K562 (cell line): Measurements from ENCODE around the gene TDRD3. TPM values are rescaled to one million over a fixed set of nuclear protein-coding genes. Genes with fewer than 3 reads are reported as not detected.
A peak's percentile ranks its signal among the peaks of the same experiment; 100 is the strongest.

Experiments
- ATAC-seq: fragments of 200-7000 bp; cut with Tn5 transposase; 3 replicates; pipeline ENCODE4 v1.9.1; 2020; ENCODE audit warnings: moderate library complexity
- BruUV-seq: library from RNA; stranded (reverse); fragments of 400-500 nt; replicated peaks from 2 replicates; lab custom pipeline; 2021; lab: Mats Ljungman, UMichigan
- CTCF ChIA-PET: fragments of 300-600 bp; formaldehyde crosslinking; extraction: SDS; loops from one replicate; lab custom pipeline; 2021; ENCODE audit warnings: low intra/inter-chr PET ratio; lab: Yijun Ruan, JAX
- POLR2A ChIA-PET: fragments of 300-600, 350-650 bp; sonication (Branson Sonifier 250); formaldehyde crosslinking; extraction: SDS; loops from one replicate; lab custom pipeline; 2021; ENCODE audit warnings: antibody characterized with exemption, inconsistent platforms; lab: Yijun Ruan, JAX
- DNase-seq, 4 experiments: peaks; one replicate each; pipeline versions ENCODE4 v3.0.0 to v3.0.0-alpha.2; 2011 to 2018; ENCODE audit warnings: low spot score in 3 of 4, mixed read lengths in 3 of 4; ENCODE audit errors: extremely low read depth in 1 of 4
- FAIRE-seq: peaks from 2 replicates; lab custom pipeline; 2011; peaks lifted over from hg19 to GRCh38; lab: Jason Lieb, UNC
- H2AFZ ChIP-seq: 2 replicates; pipeline ENCODE4 v1.6.0; 2011; ENCODE audit warnings: low read depth, low read length, control low read depth, inconsistent platforms
- H3K27ac ChIP-seq: fragments of 200-600 bp; 3 replicates; pipeline ENCODE4 v1.8.0; 2011; ENCODE audit warnings: low read depth, mild to moderate bottlenecking, control low read depth, inconsistent platforms, low read length, moderate library complexity, mixed read lengths; ENCODE audit errors: extremely low read depth
- H3K27me3 ChIP-seq, 2 experiments: fragments of 300-600 bp in 1 of 2; 2 replicates in 1 of 2; 3 replicates in 1 of 2; pipeline versions ENCODE4 v1.6.0 to v1.8.0; 2011; ENCODE audit warnings: inconsistent platforms in 2 of 2, low read length in 2 of 2, mild to moderate bottlenecking in 1 of 2, mixed read lengths in 1 of 2, moderate library complexity in 1 of 2; ENCODE audit not compliant: control insufficient read depth in 2 of 2, insufficient read depth in 2 of 2
- H3K36me3 ChIP-seq: fragments of 300-600 bp; 3 replicates; pipeline ENCODE4 v1.8.0; 2011; ENCODE audit warnings: mild to moderate bottlenecking, low read length, inconsistent platforms; ENCODE audit not compliant: control insufficient read depth, insufficient read depth
- H3K4me1 ChIP-seq, 2 experiments: fragments of 200-600 bp in 1 of 2; replicated peaks in 1 of 2; 2 replicates in 1 of 2; 3 replicates in 1 of 2; pipeline versions ENCODE4 v1.5.1 to v1.8.0; 2011; ENCODE audit warnings: inconsistent platforms in 2 of 2, low read length in 2 of 2, mild to moderate bottlenecking in 1 of 2, mixed read lengths in 1 of 2, moderate library complexity in 1 of 2; ENCODE audit not compliant: control insufficient read depth in 2 of 2, insufficient read depth in 2 of 2
- H3K4me2 ChIP-seq: 2 replicates; pipeline ENCODE4 v1.6.1; 2011; ENCODE audit warnings: low read length, control low read depth, inconsistent platforms, mixed read lengths; ENCODE audit not compliant: insufficient read depth
- H3K4me3 ChIP-seq: fragments of 200-600 bp; sonication (generic), shearing (Covaris generic); 2 replicates; pipeline ENCODE4 v1.5.1; 2016; ENCODE audit warnings: control low read depth, inconsistent platforms
- H3K79me2 ChIP-seq: fragments of 200-600 bp; 3 replicates; pipeline ENCODE4 v1.8.0; 2011; ENCODE audit warnings: low read length, inconsistent platforms; ENCODE audit not compliant: control insufficient read depth, insufficient read depth
- H3K9ac ChIP-seq, 2 experiments: 2 replicates each; pipeline versions ENCODE4 v1.6.0 to v1.6.1; 2011; ENCODE audit warnings: low read depth in 2 of 2, low read length in 2 of 2, control low read depth in 1 of 2, inconsistent platforms in 1 of 2, mild to moderate bottlenecking in 1 of 2, mixed read lengths in 1 of 2; ENCODE audit not compliant: insufficient read depth in 1 of 2
- H3K9me1 ChIP-seq: one replicate; pipeline ENCODE4 v1.6.0; 2011; ENCODE audit warnings: inconsistent platforms, mild to moderate bottlenecking, low read length, moderate library complexity; ENCODE audit not compliant: control insufficient read depth, insufficient read depth
- H3K9me3 ChIP-seq: replicated peaks from 2 replicates; pipeline ENCODE4 v1.5.1; 2011; ENCODE audit warnings: low read depth, low read length, inconsistent platforms; ENCODE audit not compliant: control insufficient read depth, insufficient read depth
- H4K20me1 ChIP-seq: replicated peaks from 2 replicates; pipeline ENCODE4 v1.6.1; 2011; ENCODE audit warnings: low read length, inconsistent platforms, mixed read lengths; ENCODE audit not compliant: control insufficient read depth, insufficient read depth
- CHD1 ChIP-seq: fragments of 200-600 bp; sonication (generic); IDR thresholded peaks from one replicate; pipeline ENCODE4 v1.6.1; 2012; ENCODE audit warnings: mild to moderate bottlenecking, moderate library complexity, low read length, inconsistent platforms
- DLX4 ChIP-seq: fragments of 250-450 bp; sonication (Bioruptor Pico); IDR thresholded peaks from 2 replicates; pipeline ENCODE4 v1.6.1; 2021; ENCODE audit warnings: mild to moderate bottlenecking
- FOXK2 ChIP-seq, 2 experiments: fragments of 450-650 bp; IDR thresholded peaks in 1 of 2; conservative IDR thresholded peaks in 1 of 2; 2 replicates each; pipeline ENCODE4 v1.6.1; 2016; ENCODE audit warnings: low read depth in 2 of 2, mild to moderate bottlenecking in 1 of 2
- KLF6 ChIP-seq: fragments of 250-450 bp; sonication (Bioruptor Pico); IDR thresholded peaks from 2 replicates; pipeline ENCODE4 v1.4.0; 2020; ENCODE audit warnings: mild to moderate bottlenecking, moderate library complexity, borderline replicate concordance
- NFRKB ChIP-seq: fragments of 450-650 bp; IDR thresholded peaks from 2 replicates; pipeline ENCODE4 v1.6.1; 2016; ENCODE audit warnings: low read depth
- NR3C1 ChIP-seq: sonication (generic); formaldehyde crosslinking; IDR thresholded peaks from 2 replicates; pipeline ENCODE4 v1.8.1; 2022; ENCODE audit warnings: missing genetic modification reagents
- PTBP1 ChIP-seq: fragments of 200-400 bp; formaldehyde crosslinking; IDR thresholded peaks from 2 replicates; pipeline ENCODE4 v1.6.1; 2017; ENCODE audit warnings: low read depth, low read length
- SAFB ChIP-seq: fragments of 200-400 bp; formaldehyde crosslinking; IDR thresholded peaks from 2 replicates; pipeline ENCODE4 v1.6.1; 2017; ENCODE audit warnings: low read depth, low read length, borderline replicate concordance
- SPI1 ChIP-seq: IDR thresholded peaks from 2 replicates; pipeline ENCODE4 v1.6.1; 2011; ENCODE audit warnings: low read depth, low read length, control low read depth, borderline replicate concordance
- STAT6 ChIP-seq: sonication (generic); formaldehyde crosslinking; IDR thresholded peaks from 2 replicates; pipeline ENCODE4 v1.8.1; 2023; ENCODE audit warnings: mild to moderate bottlenecking, missing genetic modification reagents
- TCF3 ChIP-seq: sonication (generic); formaldehyde crosslinking; IDR thresholded peaks from 2 replicates; pipeline ENCODE4 v1.4.0; 2020; ENCODE audit warnings: mild to moderate bottlenecking, missing genetic modification reagents
- ZFPM2 ChIP-seq: fragments of 250-450 bp; sonication (Bioruptor Pico); IDR thresholded peaks from 2 replicates; pipeline ENCODE4 v1.5.1; 2022; ENCODE audit warnings: mild to moderate bottlenecking
- ZNF124 ChIP-seq: sonication (generic); formaldehyde crosslinking; IDR thresholded peaks from 2 replicates; pipeline ENCODE4 v1.8.1; 2022; ENCODE audit warnings: missing genetic modification reagents
- in situ Hi-C: fragments of 300-500 bp; cut with MboI; formaldehyde crosslinking; loops from 4 replicates; pipeline ENCODE4 v1.15.0; 2018; ENCODE audit warnings: inconsistent platforms, mixed read lengths
- intact Hi-C: fragments of 100-400 bp; cut with micrococcal nuclease; formaldehyde crosslinking; loops from 2 replicates; pipeline ENCODE4 v1.14.2; 2022
- polyA plus RNA-seq, 8 experiments: library from polyadenylated mRNA; depleted of rRNA in 4 of 8; stranded (reverse) in 5 of 8; unstranded in 3 of 8; fragments of >200 nt; fragmentation: Nextera tagmentation in 2 of 8; fragmentation: Illumina TruSeq in 1 of 8; extraction: Ambion mirVana in 2 of 8; extraction: Trizol in 1 of 8; gene quantifications; 2 replicates each; pipeline versions ENCODE4 v1.2.1 to v1.2.3, GENCODE V29; 2011 to 2014; ENCODE audit warnings: inconsistent platforms in 1 of 8, missing spikeins in 1 of 8
- total RNA-seq, 7 experiments: library from RNA; depleted of rRNA in 6 of 7; stranded (reverse); fragments of >200 nt in 6 of 7; fragmentation: Illumina TruSeq in 2 of 7; extraction: Trizol in 2 of 7; gene quantifications; 2 replicates each; pipeline versions ENCODE4 v1.2.1 to v1.2.3, GENCODE V29; 2011 to 2021; ENCODE audit warnings: low replicate concordance in 1 of 7

The TDRD3 gene
- total and polyA plus RNA-seq, 9 of the 15 experiments (the other 6 are each of a cell fraction or from before 2014, with no cell fraction given), result 3.6 to 16.4 (median 9.5) TPM

GRCh38 chr13:60355056-60355455, 42.0 kb upstream of the TDRD3 start (continued):
- TF ChIP-seq STAT6, result no peak
- no peak for TF ChIP-seq KLF6 (CRISPR knock-in tag)
- no peak for TF ChIP-seq TCF3 (CRISPR knock-in tag)
- TF ChIP-seq NR3C1 (CRISPR knock-in tag), result no peak
- no peak for TF ChIP-seq CHD1
- no peak for TF ChIP-seq DLX4 (CRISPR knock-in tag)
- TF ChIP-seq ZNF124 (CRISPR knock-in tag), result no peak
- TF ChIP-seq NFRKB, result no peak

DNA sequence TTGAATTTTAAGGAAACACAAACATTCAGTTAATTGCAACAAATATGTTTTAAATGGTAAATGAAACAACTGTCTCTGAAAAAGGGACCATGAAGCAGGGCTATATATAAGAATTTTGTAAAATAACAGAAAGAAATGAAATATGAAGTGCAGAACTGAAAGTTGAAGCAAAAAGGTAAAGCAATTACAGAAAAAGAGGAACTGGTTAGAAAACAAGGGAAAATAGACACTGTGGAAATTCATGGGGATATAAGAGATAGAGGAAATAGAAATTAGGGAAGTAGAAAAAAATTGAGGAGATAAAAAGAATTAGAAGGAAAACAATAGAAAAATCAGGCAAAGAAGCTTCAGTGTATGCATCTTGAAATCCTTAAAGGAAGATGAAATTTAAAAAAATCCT, 40.0 kb upstream of the TDRD3 start:
- no peaks in the 10 kb centered on the region; a peak in 1 of 5 replicates for H3K27me3 ChIP-seq
- no peak for DNase-seq
- no peaks in the 10 kb centered on the region for H3K79me2 ChIP-seq
- no peaks in the 10 kb centered on the region for H3K36me3 ChIP-seq
- no peak overlapping the region for H3K4me2 ChIP-seq
- FAIRE-seq, result no peak
- POLR2A ChIA-PET, result no interaction called here
- H3K9me3 ChIP-seq, result no peaks in the 10 kb centered on the region; the same call in 1 of the 2 replicates
- H3K9me1 ChIP-seq, result no peaks in the 10 kb centered on the region
- no peaks in the 10 kb centered on the region for H3K4me1 ChIP-seq
- no peak overlapping the region for H3K27ac ChIP-seq
- in situ Hi-C loops (no loop called here), intact Hi-C loops (no loop called here)
- no peak overlapping the region for H3K9ac ChIP-seq
- no peak for ATAC-seq
- CTCF ChIA-PET, result no interaction called here
- H2AFZ ChIP-seq, result no peak overlapping the region
- no peak for TF ChIP-seq SAFB
- TF ChIP-seq SPI1, result peak; percentile 61
- TF ChIP-seq FOXK2 (conservative IDR thresholded peaks at IDR 0.05 in 1 of 2, IDR thresholded peaks at IDR 0.05 in 1 of 2; ENCODE audit: low read depth in 2 of 2), result no peak
- no peak for TF ChIP-seq PTBP1
- no peak for TF ChIP-seq ZFPM2 (CRISPR knock-in tag)
- BruUV-seq, result no TSS peak
- H3K4me3 ChIP-seq, result no peak overlapping the region
- no peaks in the 10 kb centered on the region for H4K20me1 ChIP-seq
